HG03060 (cell line): ENCODE data around the gene LRMDA.
"Not testable (repeated sequence)": the region's sequence is repeated elsewhere in the genome, so short reads cannot be mapped to it uniquely, and the experiment has no call there.

Source experiments
- ATAC-seq: cut with Tn5 transposase; IDR thresholded peaks from one replicate; pipeline ENCODE4 v1.9.1; 2021; ENCODE audit warnings: low read depth, moderate number of reproducible peaks; ENCODE audit not compliant: unreplicated experiment

LRMDA gene

GRCh38 chr10:76049581-76050290 is 618.3 kb downstream of the LRMDA start:
- ATAC-seq: no peak

GRCh38 chr10:76050291-76050625 is 618.8 kb downstream of the LRMDA start:
- ATAC-seq: no peak

- no peak for ATAC-seq
These were observed 619.8 kb downstream of the LRMDA start for GRCh38 chr10:76051007-76051936.

- no peak for ATAC-seq
These were observed 621.5 kb downstream of the LRMDA start for GRCh38 chr10:76052682-76053503.

GRCh38 chr10:76055466-76055865 is 624.0 kb downstream of the LRMDA start:
- ATAC-seq: no peak

GRCh38 chr10:76055963-76056362 is 624.5 kb downstream of the LRMDA start:
- no peak for ATAC-seq

- not testable (repeated sequence) for ATAC-seq
These were observed 629.6 kb downstream of the LRMDA start for GRCh38 chr10:76060993-76061392.

GRCh38 chr10:76066457-76066856 is 635.0 kb downstream of the LRMDA start:
- no peak for ATAC-seq

GRCh38 chr10:76067447-76067846 is 636.0 kb downstream of the LRMDA start:
- ATAC-seq: no peak

- ATAC-seq: no peak
These were observed 637.4 kb downstream of the LRMDA start for GRCh38 chr10:76068856-76069255.

- ATAC-seq: no peak
These were observed 639.5 kb downstream of the LRMDA start for GRCh38 chr10:76070916-76071315.

GRCh38 chr10:76071653-76072365 is 640.4 kb downstream of the LRMDA start:
- ATAC-seq: no peak

- ATAC-seq: no peak
These were observed 641.0 kb downstream of the LRMDA start for GRCh38 chr10:76072384-76072783.

GRCh38 chr10:76073524-76073923 is 642.1 kb downstream of the LRMDA start:
- no peak for ATAC-seq

GRCh38 chr10:76074659-76075058 is 643.2 kb downstream of the LRMDA start:
- no peak for ATAC-seq

- no peak for ATAC-seq
These were observed 649.0 kb downstream of the LRMDA start for GRCh38 chr10:76080451-76080850.

- no peak for ATAC-seq
These were observed 649.6 kb downstream of the LRMDA start for GRCh38 chr10:76080991-76081390.

GRCh38 chr10:76082232-76082631 is 650.8 kb downstream of the LRMDA start:
- ATAC-seq: no peak

- ATAC-seq: no peak
These were observed 651.5 kb downstream of the LRMDA start for GRCh38 chr10:76082956-76083355.
